H9 (cell line): ENCODE results near the gene BCAS3. TPM values are rescaled to one million over a fixed set of nuclear protein-coding genes. Genes with fewer than 3 reads are reported as not detected.

Source experiments
- DNase-seq: peaks from one replicate; pipeline ENCODE4 v3.0.0-alpha.2; 2017
- H2AFZ ChIP-seq: one replicate; pipeline ENCODE4 v1.6.1; 2013; ENCODE audit warnings: mild to moderate bottlenecking, low read length, control low read depth, moderate library complexity
- H2AK5ac ChIP-seq: 2 replicates; pipeline ENCODE4 v1.6.1; 2013; ENCODE audit warnings: low read length, control low read depth, mixed read lengths; ENCODE audit not compliant: insufficient read length
- H2BK120ac ChIP-seq: one replicate; pipeline ENCODE4 v1.6.1; 2013; ENCODE audit warnings: low read depth, mild to moderate bottlenecking, low read length, control low read depth, inconsistent platforms; ENCODE audit not compliant: poor library complexity, severe bottlenecking
- H2BK12ac ChIP-seq: 2 replicates; pipeline ENCODE4 v1.6.1; 2013; ENCODE audit warnings: low read length, control low read depth, mixed read lengths, low read depth; ENCODE audit not compliant: insufficient read length
- H2BK15ac ChIP-seq: 2 replicates; pipeline ENCODE4 v1.6.1; 2013; ENCODE audit warnings: low read depth, low read length, control low read depth
- H2BK20ac ChIP-seq: one replicate; pipeline ENCODE4 v1.6.1; 2013; ENCODE audit warnings: low read depth, mild to moderate bottlenecking, low read length, control low read depth, inconsistent platforms; ENCODE audit not compliant: poor library complexity, severe bottlenecking
- H2BK5ac ChIP-seq: 2 replicates; pipeline ENCODE4 v1.6.1; 2013; ENCODE audit warnings: low read length, control low read depth, mixed read lengths; ENCODE audit not compliant: insufficient read length
- H3K14ac ChIP-seq: 2 replicates; pipeline ENCODE4 v1.6.1; 2013; ENCODE audit warnings: low read length, control low read depth; ENCODE audit not compliant: insufficient read depth
- H3K18ac ChIP-seq: 2 replicates; pipeline ENCODE4 v1.6.1; 2013; ENCODE audit warnings: low read depth, mild to moderate bottlenecking, mixed read lengths, low read length, control low read depth; ENCODE audit not compliant: insufficient read length
- H3K23ac ChIP-seq: 2 replicates; pipeline ENCODE4 v1.6.1; 2013; ENCODE audit warnings: low read length, control low read depth, mixed read lengths, low read depth; ENCODE audit not compliant: insufficient read length
- H3K23me2 ChIP-seq: 2 replicates; pipeline ENCODE4 v1.6.1; 2013; ENCODE audit warnings: low read depth, mild to moderate bottlenecking, mixed read lengths, low read length, control low read depth; ENCODE audit not compliant: insufficient read length, poor library complexity, severe bottlenecking
- H3K27ac ChIP-seq: 2 replicates; pipeline ENCODE4 v1.5.1; 2013; ENCODE audit warnings: low read length, control low read depth, mixed read lengths, low read depth; ENCODE audit not compliant: insufficient read length
- H3K27me3 ChIP-seq: 2 replicates; pipeline ENCODE4 v1.6.1; 2013; ENCODE audit warnings: low read length, control low read depth, inconsistent platforms; ENCODE audit not compliant: insufficient read depth
- H3K4ac ChIP-seq: 2 replicates; pipeline ENCODE4 v1.6.1; 2013; ENCODE audit warnings: low read depth, mild to moderate bottlenecking, control low read depth, inconsistent platforms, low read length, moderate library complexity
- H3K4me1 ChIP-seq: 2 replicates; pipeline ENCODE4 v1.6.1; 2013; ENCODE audit warnings: low read length, control low read depth, inconsistent platforms; ENCODE audit not compliant: insufficient read depth
- H3K4me2 ChIP-seq: 2 replicates; pipeline ENCODE4 v1.6.1; 2013; ENCODE audit warnings: low read length, control low read depth, mixed read lengths; ENCODE audit not compliant: insufficient read length, insufficient read depth
- H3K56ac ChIP-seq: 2 replicates; pipeline ENCODE4 v1.6.1; 2013; ENCODE audit warnings: low read depth, mild to moderate bottlenecking, mixed read lengths, low read length, control low read depth; ENCODE audit not compliant: insufficient read length
- H3K79me1 ChIP-seq: 2 replicates; pipeline ENCODE4 v1.6.1; 2013; ENCODE audit warnings: low read depth, mild to moderate bottlenecking, moderate library complexity, low read length, control low read depth, inconsistent platforms; ENCODE audit not compliant: insufficient read depth, poor library complexity, severe bottlenecking
- H3K79me2 ChIP-seq: 2 replicates; pipeline ENCODE4 v1.6.1; 2013; ENCODE audit warnings: low read length, control low read depth, inconsistent platforms; ENCODE audit not compliant: insufficient read depth
- H3K9ac ChIP-seq: 2 replicates; pipeline ENCODE4 v1.6.1; 2013; ENCODE audit warnings: low read length, control low read depth, mixed read lengths; ENCODE audit not compliant: insufficient read length; ENCODE audit errors: extremely low read depth
- H3K9me3 ChIP-seq: one replicate; pipeline ENCODE4 v1.6.1; 2013; ENCODE audit warnings: low read depth, low read length, inconsistent platforms; ENCODE audit not compliant: control insufficient read depth
- H3T11ph ChIP-seq: one replicate; pipeline ENCODE4 v1.6.1; 2013; ENCODE audit warnings: mild to moderate bottlenecking, low read length, control low read depth, inconsistent platforms
- H4K20me1 ChIP-seq: one replicate; pipeline ENCODE4 v1.6.1; 2013; ENCODE audit not compliant: control insufficient read depth, insufficient read length, insufficient read depth
- H4K5ac ChIP-seq: 2 replicates; pipeline ENCODE4 v1.6.1; 2013; ENCODE audit warnings: low read depth, mild to moderate bottlenecking, mixed read lengths, low read length, control low read depth; ENCODE audit not compliant: insufficient read length
- H4K8ac ChIP-seq: replicated peaks from 2 replicates; pipeline ENCODE4 v1.6.1; 2013; ENCODE audit warnings: low read length, control low read depth, mixed read lengths, low read depth; ENCODE audit not compliant: insufficient read length
- H4K91ac ChIP-seq: 2 replicates; pipeline ENCODE4 v1.6.1; 2013; ENCODE audit warnings: low read depth, mild to moderate bottlenecking, moderate library complexity, mixed read lengths, low read length, control low read depth; ENCODE audit not compliant: insufficient read length
- H3K27ac Mint-ChIP-seq, 3 experiments: 2 replicates in 2 of 3; 3 replicates in 1 of 3; pipeline ENCODE4 v1.8.0; 2020 to 2021; ENCODE audit warnings: mixed read lengths in 3 of 3, mild to moderate bottlenecking in 1 of 3, moderate library complexity in 1 of 3
- H3K27me3 Mint-ChIP-seq: 2 replicates; pipeline ENCODE4 v1.8.0; 2021; ENCODE audit warnings: low read depth, mild to moderate bottlenecking, moderate library complexity, mixed read lengths
- H3K36me3 Mint-ChIP-seq, 3 experiments: 2 replicates in 2 of 3; 3 replicates in 1 of 3; pipeline ENCODE4 v1.8.0; 2020 to 2021; ENCODE audit warnings: low read depth in 3 of 3, mixed read lengths in 3 of 3; ENCODE audit not compliant: insufficient read depth in 1 of 3
- H3K4me1 Mint-ChIP-seq, 2 experiments: 2 replicates each; pipeline ENCODE4 v1.8.0; 2020; ENCODE audit warnings: mixed read lengths in 2 of 2
- H3K4me3 Mint-ChIP-seq, 2 experiments: 2 replicates in 1 of 2; 3 replicates in 1 of 2; pipeline ENCODE4 v1.8.0; 2020 to 2021; ENCODE audit warnings: mild to moderate bottlenecking in 2 of 2, mixed read lengths in 2 of 2, moderate library complexity in 1 of 2
- H3K9me3 Mint-ChIP-seq, 2 experiments: 2 replicates in 1 of 2; 3 replicates in 1 of 2; pipeline ENCODE4 v1.8.0; 2020; ENCODE audit warnings: mild to moderate bottlenecking in 2 of 2, mixed read lengths in 2 of 2, moderate library complexity in 1 of 2
- CTCF ChIP-seq: fragments of 200-600 bp; sonication (generic); conservative IDR thresholded peaks from 3 replicates; pipeline ENCODE4 v1.8.0; 2021; ENCODE audit warnings: antibody characterized with exemption, mild to moderate bottlenecking
- WGBS: extraction: QIAGEN DNeasy Blood & Tissue Kit; methylation state at CpG from one replicate; pipeline ENCODE4 v1.1.7; 2013; ENCODE audit warnings: missing lambda C conversion rate, low lambda C conversion rate, mixed read lengths; ENCODE audit not compliant: insufficient read length; ENCODE audit errors: extremely low coverage; 5-methylcytosine and 5-hydroxymethylcytosine counted together
- total RNA-seq: library from RNA; stranded (reverse); gene quantifications from 2 replicates; pipeline ENCODE4 v1.2.1, GENCODE V29; 2021

The BCAS3 gene
- total RNA-seq, 1 experiment from 2014 or later: 22.4 TPM

GRCh38 chr17:61117983-61118382 is 440.3 kb downstream of the BCAS3 start:
- DNase-seq: no peak
- Histone ChIP-seq H3K79me1 (no peaks in the 10 kb centered on the region), H4K91ac (no peak overlapping the region), H3K56ac (no peak overlapping the region), H4K20me1 (no peaks in the 10 kb centered on the region), H3K27ac (no peak overlapping the region), H2BK12ac (no peak overlapping the region), H2BK15ac (no peak overlapping the region), H4K5ac (no peak overlapping the region), H2BK20ac (no peak overlapping the region), H3K79me2 (no peaks in the 10 kb centered on the region), H3K23ac (no peak overlapping the region), H2BK5ac (no peak overlapping the region), H2BK120ac (no peak overlapping the region), H3K4me2 (no peak overlapping the region), H3K14ac (no peak overlapping the region), H3K27me3 (no peaks in the 10 kb centered on the region), H3K18ac (no peak overlapping the region), H3K9me3 (no peaks in the 10 kb centered on the region), H3K4ac (no peak overlapping the region), H2AFZ (no peak overlapping the region), H3K9ac (no peak overlapping the region), H2AK5ac (no peak overlapping the region), H3T11ph (no peak overlapping the region), H3K4me1 (no peaks in the 10 kb centered on the region), H3K23me2 (no peaks in the 10 kb centered on the region), H4K8ac (no peak overlapping the region)
- H3K9me3 Mint-ChIP-seq: peaks cover 4 to 9% of the 10 kb centered on the region in 2 experiments; a peak in 2 of 5 replicates
- H3K4me3 Mint-ChIP-seq: no peak overlapping the region
- WGBS: no CpG with 5 or more reads among the region's 4 CpGs
- H3K27me3 Mint-ChIP-seq: no peaks in the 10 kb centered on the region
- peaks cover 1 to 4% (median 3%) of the 10 kb centered on the region in 3 experiments; a peak in 1 of 7 replicates for H3K36me3 Mint-ChIP-seq
- no peak for TF ChIP-seq CTCF
- H3K4me1 Mint-ChIP-seq: peaks cover 15 to 16% of the 10 kb centered on the region in 2 experiments
- H3K27ac Mint-ChIP-seq: no peak overlapping the region
